IMR-90 (cell line): ENCODE data around the gene NR5A1. TPM values are rescaled to one million over a fixed set of nuclear protein-coding genes. Genes with fewer than 3 reads are reported as not detected.

Experiments
- ATAC-seq: fragments of 200-7000 bp; cut with Tn5 transposase; 2 replicates; pipeline ENCODE4 v1.9.1; 2020; ENCODE audit warnings: low read depth, mild to moderate bottlenecking, moderate library complexity
- BruUV-seq: library from RNA; stranded (reverse); fragments of 400-500 nt; replicated peaks from 2 replicates; lab custom pipeline; 2021; lab: Mats Ljungman, UMichigan
- CTCF ChIA-PET: fragments of 300-600 bp; formaldehyde crosslinking; extraction: SDS; loops from one replicate; lab custom pipeline; 2021; ENCODE audit warnings: antibody characterized with exemption; lab: Yijun Ruan, JAX
- POLR2A ChIA-PET: fragments of 300-600 bp; sonication (Branson Sonifier 250); formaldehyde crosslinking; loops from one replicate; lab custom pipeline; 2022; ENCODE audit warnings: antibody characterized with exemption; ENCODE audit not compliant: unreplicated experiment; lab: Charles Lee
- DNase-seq: peaks from one replicate; pipeline ENCODE4 v3.0.0; 2013
- H2AFZ ChIP-seq: replicated peaks from 2 replicates; pipeline ENCODE3; 2013; ENCODE audit warnings: low read length, mild to moderate bottlenecking; ENCODE audit not compliant: poor library complexity
- H2AK5ac ChIP-seq: 2 replicates; pipeline ENCODE4 v1.6.1; 2013; ENCODE audit warnings: low read depth, low read length, inconsistent platforms
- H2AK9ac ChIP-seq: replicated peaks from 2 replicates; pipeline ENCODE3; 2013; ENCODE audit warnings: mild to moderate bottlenecking, low read depth, low read length, moderate library complexity; ENCODE audit not compliant: poor library complexity
- H2BK120ac ChIP-seq: 2 replicates; pipeline ENCODE4 v1.6.1; 2013; ENCODE audit warnings: low read depth, low read length, inconsistent platforms
- H2BK15ac ChIP-seq: 3 replicates; pipeline ENCODE4 v1.6.1; 2013; ENCODE audit warnings: low read depth, low read length, inconsistent platforms
- H2BK20ac ChIP-seq: 2 replicates; pipeline ENCODE4 v1.6.1; 2013; ENCODE audit warnings: low read depth, mild to moderate bottlenecking, inconsistent platforms, low read length, moderate library complexity
- H2BK5ac ChIP-seq: 2 replicates; pipeline ENCODE4 v1.6.1; 2013; ENCODE audit warnings: mild to moderate bottlenecking, low read depth, low read length, inconsistent platforms; ENCODE audit not compliant: poor library complexity, severe bottlenecking
- H3K14ac ChIP-seq: replicated peaks from 2 replicates; pipeline ENCODE4 v1.6.1; 2013; ENCODE audit warnings: low read depth, low read length, inconsistent platforms
- H3K18ac ChIP-seq: 2 replicates; pipeline ENCODE4 v1.6.1; 2013; ENCODE audit warnings: low read depth, low read length, control low read depth
- H3K23ac ChIP-seq: 2 replicates; pipeline ENCODE4 v1.6.1; 2013; ENCODE audit warnings: low read depth, low read length, inconsistent platforms
- H3K27ac ChIP-seq: 2 replicates; pipeline ENCODE4 v1.5.1; 2013; ENCODE audit warnings: mild to moderate bottlenecking, control low read depth, low read length; ENCODE audit not compliant: insufficient read depth
- H3K27me3 ChIP-seq: 2 replicates; pipeline ENCODE4 v1.6.1; 2013; ENCODE audit warnings: low read length; ENCODE audit not compliant: control insufficient read depth, insufficient read depth
- H3K36me3 ChIP-seq: 2 replicates; pipeline ENCODE4 v1.6.1; 2013; ENCODE audit warnings: low read length, mixed read lengths; ENCODE audit not compliant: control insufficient read depth, insufficient read depth
- H3K4ac ChIP-seq: 2 replicates; pipeline ENCODE4 v1.6.1; 2013; ENCODE audit warnings: low read depth, low read length, inconsistent platforms
- H3K4me1 ChIP-seq: 2 replicates; pipeline ENCODE4 v1.6.1; 2013; ENCODE audit warnings: low read length, mixed read lengths; ENCODE audit not compliant: control insufficient read depth, insufficient read depth
- H3K4me2 ChIP-seq: 2 replicates; pipeline ENCODE4 v1.6.1; 2013; ENCODE audit warnings: low read depth, mild to moderate bottlenecking, control low read depth, low read length, moderate library complexity
- H3K4me3 ChIP-seq: 2 replicates; pipeline ENCODE4 v1.5.1; 2013; ENCODE audit warnings: low read depth, mild to moderate bottlenecking, control low read depth, low read length, moderate library complexity; ENCODE audit not compliant: insufficient read depth
- H3K56ac ChIP-seq: 2 replicates; pipeline ENCODE4 v1.6.1; 2013; ENCODE audit warnings: low read length, inconsistent platforms; ENCODE audit not compliant: insufficient read depth; ENCODE audit errors: extremely low read depth
- H3K79me1 ChIP-seq, 2 experiments: 2 replicates each; pipeline ENCODE4 v1.6.1; 2013; ENCODE audit warnings: low read length in 2 of 2, inconsistent platforms in 1 of 2, low read depth in 1 of 2
- H3K9ac ChIP-seq: 2 replicates; pipeline ENCODE4 v1.6.1; 2013; ENCODE audit warnings: low read depth, low read length, control low read depth
- H3K9me1 ChIP-seq: 2 replicates; pipeline ENCODE4 v1.6.1; 2013; ENCODE audit warnings: low read length, inconsistent platforms; ENCODE audit not compliant: insufficient read depth
- H3K9me3 ChIP-seq: 2 replicates; pipeline ENCODE4 v1.6.1; 2013; ENCODE audit warnings: low read length; ENCODE audit not compliant: control insufficient read depth, insufficient read depth
- H4K20me1 ChIP-seq: 2 replicates; pipeline ENCODE4 v1.6.1; 2013; ENCODE audit warnings: low read length, inconsistent platforms; ENCODE audit not compliant: insufficient read depth
- H4K5ac ChIP-seq: 2 replicates; pipeline ENCODE4 v1.6.1; 2013; ENCODE audit warnings: mild to moderate bottlenecking, low read depth, low read length, control low read depth
- H4K8ac ChIP-seq, 2 experiments: 2 replicates each; pipeline ENCODE4 v1.6.1; 2013; ENCODE audit warnings: low read depth in 2 of 2, low read length in 2 of 2, control low read depth in 1 of 2, inconsistent platforms in 1 of 2
- H4K91ac ChIP-seq: 2 replicates; pipeline ENCODE4 v1.6.1; 2013; ENCODE audit warnings: low read depth, low read length, inconsistent platforms; ENCODE audit not compliant: insufficient read depth
- BHLHE40 ChIP-seq: fragments of 150-350 bp; IDR thresholded peaks from 2 replicates; pipeline ENCODE4 v1.6.1; 2016; ENCODE audit warnings: mild to moderate bottlenecking, low read depth, low read length
- CEBPB ChIP-seq: IDR thresholded peaks from 2 replicates; pipeline ENCODE4 v1.6.1; 2012; ENCODE audit warnings: low read depth, low read length, improper control_type of control experiment
- CHD1 ChIP-seq: IDR thresholded peaks from 2 replicates; pipeline ENCODE4 v1.6.1; 2012; ENCODE audit warnings: low read depth, low read length, improper control_type of control experiment
- FOS ChIP-seq: fragments of 150-350 bp; IDR thresholded peaks from 2 replicates; pipeline ENCODE4 v1.6.1; 2016; ENCODE audit warnings: low read depth, low read length
- MAFK ChIP-seq: IDR thresholded peaks from 2 replicates; pipeline ENCODE4 v1.6.1; 2012; ENCODE audit warnings: low read depth, low read length, improper control_type of control experiment
- MAZ ChIP-seq: IDR thresholded peaks from 2 replicates; pipeline ENCODE4 v1.6.1; 2012; ENCODE audit warnings: low read depth, mild to moderate bottlenecking, low read length, improper control_type of control experiment, moderate library complexity, borderline replicate concordance
- MXI1 ChIP-seq: IDR thresholded peaks from 2 replicates; pipeline ENCODE4 v1.6.1; 2012; ENCODE audit warnings: low read depth, mild to moderate bottlenecking, low read length, moderate library complexity, borderline replicate concordance
- NFE2L2 ChIP-seq: fragments of 150-350 bp; IDR thresholded peaks from 2 replicates; pipeline ENCODE4 v1.6.1; 2016; ENCODE audit warnings: low read depth, mild to moderate bottlenecking, low read length
- POLR2A ChIP-seq: IDR thresholded peaks from 2 replicates; pipeline ENCODE4 v1.6.1; 2012; ENCODE audit warnings: mild to moderate bottlenecking, low read depth, low read length
- RAD21 ChIP-seq: IDR thresholded peaks from 2 replicates; pipeline ENCODE4 v1.6.1; 2012; ENCODE audit warnings: low read length, improper control_type of control experiment
- RCOR1 ChIP-seq: IDR thresholded peaks from 2 replicates; pipeline ENCODE4 v1.6.1; 2012; ENCODE audit warnings: mild to moderate bottlenecking, low read length, improper control_type of control experiment; ENCODE audit not compliant: insufficient replicate concordance
- RFX5 ChIP-seq: IDR thresholded peaks from 2 replicates; pipeline ENCODE4 v1.8.0; 2012; ENCODE audit warnings: low read depth, mild to moderate bottlenecking, low read length, moderate library complexity
- SMC3 ChIP-seq: fragments of 150-350 bp; IDR thresholded peaks from 2 replicates; pipeline ENCODE4 v1.6.1; 2016; ENCODE audit warnings: low read depth, mild to moderate bottlenecking, antibody characterized with exemption, low read length, moderate library complexity
- WGBS, 2 experiments: methylation state at CpG; one replicate each; pipeline versions ENCODE4 v1.1.5 to v1.1.7; 2013; ENCODE audit warnings: missing lambda C conversion rate in 2 of 2; ENCODE audit not compliant: insufficient read length in 1 of 2; ENCODE audit errors: extremely low coverage in 2 of 2; 5-methylcytosine and 5-hydroxymethylcytosine counted together
- dilution Hi-C: fragments of 300-500 bp; cut with HindIII; formaldehyde crosslinking; loops from one replicate; pipeline ENCODE4 v1.14.3; 2018; ENCODE audit warnings: low sequenced_read_pairs; ENCODE audit not compliant: unreplicated experiment
- in situ Hi-C: fragments of 300-500 bp; cut with MboI; formaldehyde crosslinking; loops from 3 replicates; pipeline ENCODE4 v1.14.3; 2019; ENCODE audit warnings: low sequenced_read_pairs, inconsistent platforms, mixed read lengths
- intact Hi-C: fragments of 100-400 bp; cut with micrococcal nuclease; formaldehyde crosslinking; loops from 2 replicates; pipeline ENCODE4 v1.10.0; 2022
- polyA plus RNA-seq, 3 experiments: library from polyadenylated mRNA; depleted of rRNA; stranded (reverse); fragments of >200 nt; gene quantifications; 2 replicates each; pipeline ENCODE4 v1.2.3, GENCODE V29; 2012; ENCODE audit warnings: low replicate concordance in 1 of 3
- total RNA-seq: library from RNA; depleted of rRNA; stranded (reverse); fragments of >200 nt; gene quantifications from 2 replicates; pipeline ENCODE4 v1.2.3, GENCODE V29; 2012
- TF ChIP-seq, protein P1 (sequence below): fragments of 150-350 bp; IDR thresholded peaks from 2 replicates; pipeline ENCODE4 v1.6.1; 2017; ENCODE audit warnings: mild to moderate bottlenecking, antibody characterized with exemption, low read length, low read depth
- TF ChIP-seq, protein P2 (sequence below): conservative IDR thresholded peaks from 2 replicates; pipeline ENCODE4 v1.5.1; 2012; ENCODE audit warnings: mild to moderate bottlenecking, low read depth, low read length, improper control_type of control experiment
- TF ChIP-seq, protein P3 (sequence below): fragments of 150-350 bp; IDR thresholded peaks from 2 replicates; pipeline ENCODE4 v1.6.1; 2016; ENCODE audit warnings: low read depth, mild to moderate bottlenecking, low read length, moderate library complexity, borderline replicate concordance

The NR5A1 gene
- total and polyA plus RNA-seq, 2 of the 4 experiments (the other 2 are of a cell fraction), result not detected

DNA sequence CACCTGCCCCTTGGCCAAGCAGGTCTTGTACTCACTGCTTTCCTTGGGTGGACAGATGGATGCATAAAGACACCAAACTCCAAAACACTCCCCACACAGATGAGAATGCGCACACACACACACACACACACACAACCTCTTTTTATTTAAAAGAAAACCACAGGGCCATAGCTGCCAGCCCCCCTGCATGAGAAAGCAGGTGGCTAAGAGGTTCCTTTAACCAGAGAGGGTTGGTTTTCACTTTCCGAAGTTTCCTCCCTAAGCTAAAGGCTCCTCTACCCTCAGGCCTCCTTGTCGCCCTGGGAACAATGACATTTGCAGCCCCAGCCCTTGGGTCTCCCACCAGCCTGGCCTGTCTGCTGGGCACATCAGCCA lies 11.1 kb downstream of the NR5A1 start:
- DNase-seq (no peak), ATAC-seq (no peak)
- Histone ChIP-seq H2AK9ac (no peak overlapping the region), H3K4me1 (no peaks in the 10 kb centered on the region), H2BK120ac (no peak overlapping the region), H2BK5ac (no peak overlapping the region), H3K18ac (no peak overlapping the region), H2BK20ac (no peak overlapping the region), H3K4me3 (no peak overlapping the region), H4K20me1 (no peaks in the 10 kb centered on the region), H3K27me3 (peaks cover 84% of the 10 kb centered on the region), H2AFZ (no peak overlapping the region), H3K79me1 (no peaks in the 10 kb centered on the region), H3K4me2 (no peak overlapping the region), H3K27ac (no peak overlapping the region), H3K4ac (no peak overlapping the region), H3K14ac (no peak overlapping the region), H2BK15ac (no peak overlapping the region), H4K5ac (no peak overlapping the region), H3K23ac (no peak overlapping the region), H3K9me1 (no peaks in the 10 kb centered on the region), H4K91ac (no peak overlapping the region), H3K56ac (no peak overlapping the region), H3K36me3 (no peaks in the 10 kb centered on the region), H4K8ac (no peak overlapping the region), H3K9me3 (no peaks in the 10 kb centered on the region), H2AK5ac (no peak overlapping the region), H3K9ac (no peak overlapping the region)
- no CpG with 5 or more reads among the region's 3 CpGs for WGBS, 2 experiments
- CTCF ChIA-PET, result no interaction called here
- in situ Hi-C loops (no loop called here), intact Hi-C loops (no loop called here), dilution Hi-C loops (no loop called here)
- TF ChIP-seq MAFK (no peak), RAD21 (no peak), MAZ (no peak), CEBPB (no peak), RFX5 (no peak), CHD1 (no peak), SMC3 (no peak), NFE2L2 (no peak), POLR2A (no peak), BHLHE40 (no peak), RCOR1 (no peak), FOS (no peak), MXI1 (no peak)
- TF ChIP-seq, protein P1, sequence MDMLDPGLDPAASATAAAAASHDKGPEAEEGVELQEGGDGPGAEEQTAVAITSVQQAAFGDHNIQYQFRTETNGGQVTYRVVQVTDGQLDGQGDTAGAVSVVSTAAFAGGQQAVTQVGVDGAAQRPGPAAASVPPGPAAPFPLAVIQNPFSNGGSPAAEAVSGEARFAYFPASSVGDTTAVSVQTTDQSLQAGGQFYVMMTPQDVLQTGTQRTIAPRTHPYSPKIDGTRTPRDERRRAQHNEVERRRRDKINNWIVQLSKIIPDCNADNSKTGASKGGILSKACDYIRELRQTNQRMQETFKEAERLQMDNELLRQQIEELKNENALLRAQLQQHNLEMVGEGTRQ, result no peak
- TF ChIP-seq, protein P2, sequence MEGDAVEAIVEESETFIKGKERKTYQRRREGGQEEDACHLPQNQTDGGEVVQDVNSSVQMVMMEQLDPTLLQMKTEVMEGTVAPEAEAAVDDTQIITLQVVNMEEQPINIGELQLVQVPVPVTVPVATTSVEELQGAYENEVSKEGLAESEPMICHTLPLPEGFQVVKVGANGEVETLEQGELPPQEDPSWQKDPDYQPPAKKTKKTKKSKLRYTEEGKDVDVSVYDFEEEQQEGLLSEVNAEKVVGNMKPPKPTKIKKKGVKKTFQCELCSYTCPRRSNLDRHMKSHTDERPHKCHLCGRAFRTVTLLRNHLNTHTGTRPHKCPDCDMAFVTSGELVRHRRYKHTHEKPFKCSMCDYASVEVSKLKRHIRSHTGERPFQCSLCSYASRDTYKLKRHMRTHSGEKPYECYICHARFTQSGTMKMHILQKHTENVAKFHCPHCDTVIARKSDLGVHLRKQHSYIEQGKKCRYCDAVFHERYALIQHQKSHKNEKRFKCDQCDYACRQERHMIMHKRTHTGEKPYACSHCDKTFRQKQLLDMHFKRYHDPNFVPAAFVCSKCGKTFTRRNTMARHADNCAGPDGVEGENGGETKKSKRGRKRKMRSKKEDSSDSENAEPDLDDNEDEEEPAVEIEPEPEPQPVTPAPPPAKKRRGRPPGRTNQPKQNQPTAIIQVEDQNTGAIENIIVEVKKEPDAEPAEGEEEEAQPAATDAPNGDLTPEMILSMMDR, result no peak
- TF ChIP-seq, protein P3, sequence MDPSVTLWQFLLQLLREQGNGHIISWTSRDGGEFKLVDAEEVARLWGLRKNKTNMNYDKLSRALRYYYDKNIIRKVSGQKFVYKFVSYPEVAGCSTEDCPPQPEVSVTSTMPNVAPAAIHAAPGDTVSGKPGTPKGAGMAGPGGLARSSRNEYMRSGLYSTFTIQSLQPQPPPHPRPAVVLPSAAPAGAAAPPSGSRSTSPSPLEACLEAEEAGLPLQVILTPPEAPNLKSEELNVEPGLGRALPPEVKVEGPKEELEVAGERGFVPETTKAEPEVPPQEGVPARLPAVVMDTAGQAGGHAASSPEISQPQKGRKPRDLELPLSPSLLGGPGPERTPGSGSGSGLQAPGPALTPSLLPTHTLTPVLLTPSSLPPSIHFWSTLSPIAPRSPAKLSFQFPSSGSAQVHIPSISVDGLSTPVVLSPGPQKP, result no peak
- BruUV-seq, result no TSS peak
- POLR2A ChIA-PET, result no interaction called here
